AG08396 (cell line): ENCODE data around the gene DAPL1.
A peak's percentile ranks its signal among the peaks of the same experiment; 100 is the strongest.
"Not testable (repeated sequence)": the region's sequence is repeated elsewhere in the genome, so short reads cannot be mapped to it uniquely, and the experiment has no call there.

Source experiments
- DNase-seq: peaks from one replicate; pipeline ENCODE4 v3.0.0; 2012; ENCODE audit warnings: low spot score, mixed read lengths

Gene DAPL1

GRCh38 chr2:158822193-158822592, 27.1 kb downstream of the DAPL1 start:
- peak; percentile 8 for DNase-seq

- DNase-seq = no peak
Measured at GRCh38 chr2:158823486-158824237, 28.5 kb downstream of the DAPL1 start.

- DNase-seq = no peak
Measured at GRCh38 chr2:158825021-158825420, 29.9 kb downstream of the DAPL1 start.

GRCh38 chr2:158826965-158827364, 31.8 kb downstream of the DAPL1 start:
- DNase-seq = no peak

GRCh38 chr2:158828378-158829164, 33.5 kb downstream of the DAPL1 start:
- DNase-seq = no peak

GRCh38 chr2:158829167-158829566, 34.0 kb downstream of the DAPL1 start:
- DNase-seq = no peak

- no peak for DNase-seq
Measured at GRCh38 chr2:158830201-158830600, 35.1 kb downstream of the DAPL1 start.

GRCh38 chr2:158835431-158835830, 40.3 kb downstream of the DAPL1 start:
- no peak for DNase-seq

- no peak for DNase-seq
Measured at GRCh38 chr2:158837645-158838044, 42.5 kb downstream of the DAPL1 start.

- DNase-seq = no peak
Measured at GRCh38 chr2:158841850-158842249, 46.7 kb downstream of the DAPL1 start.

GRCh38 chr2:158845444-158845843, 50.3 kb downstream of the DAPL1 start:
- DNase-seq = no peak

GRCh38 chr2:158845859-158846258, 50.7 kb downstream of the DAPL1 start:
- DNase-seq = no peak

- not testable (repeated sequence) for DNase-seq
Measured at GRCh38 chr2:158847526-158847925, 52.4 kb downstream of the DAPL1 start.

GRCh38 chr2:158848031-158848970, 53.2 kb downstream of the DAPL1 start:
- not testable (repeated sequence) for DNase-seq

GRCh38 chr2:158860179-158860578, 65.1 kb downstream of the DAPL1 start:
- not testable (repeated sequence) for DNase-seq

GRCh38 chr2:158861626-158862025, 66.5 kb downstream of the DAPL1 start:
- DNase-seq = not testable (repeated sequence)

GRCh38 chr2:158865469-158865868, 70.4 kb downstream of the DAPL1 start:
- not testable (repeated sequence) for DNase-seq
